Measurements from ENCODE around the gene USP46. TPM values are rescaled to one million over a fixed set of nuclear protein-coding genes. Genes with fewer than 3 reads are reported as not detected.

Gene USP46
- polyA plus RNA-seq (2013): 15.8 and 16.9 TPM in 2 replicates

GRCh38 chr4:52659001-52659721 is at the start of gene USP46:
Gene USP46, minus strand, starts transcription at chr4:52659301. Its CDS starts 151 bp downstream, at chr4:52659150.
- Histone ChIP-seq H3K27me3 (ENCODE audit: insufficient read depth, low read length) (no peaks in the 10 kb centered on the region), H3K18ac (ENCODE audit: low read length) (peak within 1 kb of the TSS; percentile 92), H4K91ac (ENCODE audit: low read depth, low read length) (peak within 1 kb of the TSS; percentile 94)

GRCh38 chr4:52704661-52705060 is 45.6 kb upstream of the USP46 start:
- Histone ChIP-seq H4K12ac (ENCODE audit: low read depth, low read length) (no peak overlapping the region), H3K79me1 (ENCODE audit: low read length) (no peaks in the 10 kb centered on the region), H3K79me2 (ENCODE audit: control insufficient read depth, insufficient read depth, low read length, poor library complexity) (no peaks in the 10 kb centered on the region), H2BK12ac (ENCODE audit: low read length) (no peak overlapping the region), H3K4ac (ENCODE audit: low read depth, low read length) (no peak overlapping the region), H3K27me3 (ENCODE audit: insufficient read depth, low read length) (no peaks in the 10 kb centered on the region), H3K23ac (ENCODE audit: low read length) (no peak overlapping the region), H3K4me1 (ENCODE audit: control insufficient read depth in 1 of 2, insufficient read depth in 2 of 2, low read length in 2 of 2) (no peaks in the 10 kb centered on the region), H2BK5ac (ENCODE audit: low read depth, low read length, poor library complexity) (no peak overlapping the region), H4K8ac (ENCODE audit: low read depth, low read length) (no peak overlapping the region), H3K4me3 (ENCODE audit: low read depth, low read length) (no peak overlapping the region), H3K27ac (ENCODE audit: low read depth, low read length) (no peak overlapping the region), H4K91ac (ENCODE audit: low read depth, low read length) (no peak overlapping the region), H3K9me3 (ENCODE audit: insufficient read depth, low read depth, low read length) (no peaks in the 10 kb centered on the region), H3K4me2 (ENCODE audit: low read length) (no peak overlapping the region), H3K36me3 (ENCODE audit: control insufficient read depth in 1 of 2, insufficient read depth in 2 of 2, low read length in 2 of 2) (no peaks in the 10 kb centered on the region), H3K18ac (ENCODE audit: low read length) (no peak overlapping the region), H2AFZ (ENCODE audit: insufficient read depth, low read length, poor library complexity) (no peak overlapping the region), H2BK120ac (ENCODE audit: insufficient read depth, low read length, poor library complexity) (no peak overlapping the region), H2AK5ac (ENCODE audit: low read length) (no peak overlapping the region), H3K14ac (ENCODE audit: low read length) (no peak overlapping the region), H3K9ac (ENCODE audit: low read length) (no peak overlapping the region)
- no CpG with 5 or more reads among the region's 3 CpGs for WGBS (ENCODE audit: extremely low coverage, insufficient coverage, insufficient read length)
- DNase-seq: no peak

More at GRCh38 chr4:52659001-52659721, at the start of gene USP46:
- Histone ChIP-seq H3K27ac (ENCODE audit: low read depth, low read length) (peak within 1 kb of the TSS; percentile 94), H3K23ac (ENCODE audit: low read length) (no peak within 1 kb of the TSS), H2BK120ac (ENCODE audit: insufficient read depth, low read length, poor library complexity) (peak within 1 kb of the TSS; percentile 93), H3K4me3 (ENCODE audit: low read depth, low read length) (peak within 1 kb of the TSS; percentile 86), H2BK12ac (ENCODE audit: low read length) (no peak within 1 kb of the TSS), H3K79me2 (ENCODE audit: control insufficient read depth, insufficient read depth, low read length, poor library complexity) (peaks cover 13% of the 10 kb centered on the region), H3K36me3 (ENCODE audit: control insufficient read depth in 1 of 2, insufficient read depth in 2 of 2, low read length in 2 of 2) (no peaks in the 10 kb centered on the region), H3K9ac (ENCODE audit: low read length) (peak within 1 kb of the TSS; percentile 93), H4K12ac (ENCODE audit: low read depth, low read length) (peak within 1 kb of the TSS; percentile 86), H3K4ac (ENCODE audit: low read depth, low read length) (peak within 1 kb of the TSS; percentile 53), H2AFZ (ENCODE audit: insufficient read depth, low read length, poor library complexity) (peak within 1 kb of the TSS; percentile 94), H3K9me3 (ENCODE audit: insufficient read depth, low read depth, low read length) (peaks cover 2% of the 10 kb centered on the region), H4K8ac (ENCODE audit: low read depth, low read length) (peak within 1 kb of the TSS; percentile 86), H3K14ac (ENCODE audit: low read length) (peak within 1 kb of the TSS; percentile 94), H3K4me1 (ENCODE audit: control insufficient read depth in 1 of 2, insufficient read depth in 2 of 2, low read length in 2 of 2) (peaks cover 14 to 15% of the 10 kb centered on the region in 2 experiments), H3K79me1 (ENCODE audit: low read length) (peaks cover 13% of the 10 kb centered on the region), H2BK5ac (ENCODE audit: low read depth, low read length, poor library complexity) (peak within 1 kb of the TSS; percentile 93), H3K4me2 (ENCODE audit: low read length) (peak within 1 kb of the TSS; percentile 90), H2AK5ac (ENCODE audit: low read length) (no peak within 1 kb of the TSS)
- DNase-seq: peak; percentile 68 to 79
- no CpG with 5 or more reads among the region's 94 CpGs for WGBS (ENCODE audit: extremely low coverage, insufficient coverage, insufficient read length)

- Histone ChIP-seq H4K91ac (ENCODE audit: low read depth, low read length) (no peak overlapping the region), H2BK120ac (ENCODE audit: insufficient read depth, low read length, poor library complexity) (no peak overlapping the region), H3K4me3 (ENCODE audit: low read depth, low read length) (no peak overlapping the region), H3K79me2 (ENCODE audit: control insufficient read depth, insufficient read depth, low read length, poor library complexity) (no peaks in the 10 kb centered on the region), H3K9me3 (ENCODE audit: insufficient read depth, low read depth, low read length) (no peaks in the 10 kb centered on the region), H3K9ac (ENCODE audit: low read length) (no peak overlapping the region), H3K23ac (ENCODE audit: low read length) (no peak overlapping the region), H3K36me3 (ENCODE audit: control insufficient read depth in 1 of 2, insufficient read depth in 2 of 2, low read length in 2 of 2) (no peaks in the 10 kb centered on the region), H3K4ac (ENCODE audit: low read depth, low read length) (no peak overlapping the region), H2AK5ac (ENCODE audit: low read length) (no peak overlapping the region), H3K27me3 (ENCODE audit: insufficient read depth, low read length) (no peaks in the 10 kb centered on the region), H2BK12ac (ENCODE audit: low read length) (no peak overlapping the region), H3K79me1 (ENCODE audit: low read length) (no peaks in the 10 kb centered on the region), H2BK5ac (ENCODE audit: low read depth, low read length, poor library complexity) (no peak overlapping the region), H3K18ac (ENCODE audit: low read length) (no peak overlapping the region), H4K8ac (ENCODE audit: low read depth, low read length) (no peak overlapping the region), H3K27ac (ENCODE audit: low read depth, low read length) (no peak overlapping the region), H3K14ac (ENCODE audit: low read length) (no peak overlapping the region), H3K4me1 (ENCODE audit: control insufficient read depth in 1 of 2, insufficient read depth in 2 of 2, low read length in 2 of 2) (no peaks in the 10 kb centered on the region), H3K4me2 (ENCODE audit: low read length) (no peak overlapping the region), H4K12ac (ENCODE audit: low read depth, low read length) (no peak overlapping the region), H2AFZ (ENCODE audit: insufficient read depth, low read length, poor library complexity) (no peak overlapping the region)
- WGBS (ENCODE audit: extremely low coverage, insufficient coverage, insufficient read length): no CpG with 5 or more reads among the region's 1 CpG
- DNase-seq: no peak
Measured at GRCh38 chr4:52704133-52704532, 45.0 kb upstream of the USP46 start.

- H3K79me2 ChIP-seq (ENCODE audit: control insufficient read depth, insufficient read depth, low read length, poor library complexity): no peaks in the 10 kb centered on the region
- H2BK120ac ChIP-seq (ENCODE audit: insufficient read depth, low read length, poor library complexity): no peak overlapping the region
- no peak overlapping the region for H2AK5ac ChIP-seq (ENCODE audit: low read length)
- H3K27ac ChIP-seq (ENCODE audit: low read depth, low read length): no peak overlapping the region
- no peak overlapping the region for H3K4me2 ChIP-seq (ENCODE audit: low read length)
- H3K4me3 ChIP-seq (ENCODE audit: low read depth, low read length): no peak overlapping the region
- no peak overlapping the region for H4K91ac ChIP-seq (ENCODE audit: low read depth, low read length)
- no peak overlapping the region for H3K4ac ChIP-seq (ENCODE audit: low read depth, low read length)
- no peak overlapping the region for H3K14ac ChIP-seq (ENCODE audit: low read length)
- no peaks in the 10 kb centered on the region for H3K79me1 ChIP-seq (ENCODE audit: low read length)
- no peaks in the 10 kb centered on the region for H3K36me3 ChIP-seq (ENCODE audit: control insufficient read depth in 1 of 2, insufficient read depth in 2 of 2, low read length in 2 of 2)
- H3K9me3 ChIP-seq (ENCODE audit: insufficient read depth, low read depth, low read length): no peaks in the 10 kb centered on the region
- no peak overlapping the region for H4K12ac ChIP-seq (ENCODE audit: low read depth, low read length)
- H3K9ac ChIP-seq (ENCODE audit: low read length): no peak overlapping the region
- no peak overlapping the region for H3K23ac ChIP-seq (ENCODE audit: low read length)
- H2AFZ ChIP-seq (ENCODE audit: insufficient read depth, low read length, poor library complexity): no peak overlapping the region
- no CpG with 5 or more reads among the region's 3 CpGs for WGBS (ENCODE audit: extremely low coverage, insufficient coverage, insufficient read length)
- H3K27me3 ChIP-seq (ENCODE audit: insufficient read depth, low read length): no peaks in the 10 kb centered on the region
- H3K4me1 ChIP-seq (ENCODE audit: control insufficient read depth in 1 of 2, insufficient read depth in 2 of 2, low read length in 2 of 2): no peaks in the 10 kb centered on the region
- no peak overlapping the region for H4K8ac ChIP-seq (ENCODE audit: low read depth, low read length)
- H2BK5ac ChIP-seq (ENCODE audit: low read depth, low read length, poor library complexity): no peak overlapping the region
- no peak overlapping the region for H3K18ac ChIP-seq (ENCODE audit: low read length)
- H2BK12ac ChIP-seq (ENCODE audit: low read length): no peak overlapping the region
- no peak for DNase-seq
Measured at GRCh38 chr4:52701207-52701606, 42.1 kb upstream of the USP46 start.
